Subcutaneous abdominal adipose tissue (tissue), 5 donors: ENCODE data around the gene SERPINA6.
"Not testable (repeated sequence)": the region's sequence is repeated elsewhere in the genome, so short reads cannot be mapped to it uniquely, and the experiment has no call there.

Source experiments
- H3K27ac ChIP-seq: one replicate; pipeline ENCODE4 v1.7.0; 2013; ENCODE audit warnings: low read depth, mild to moderate bottlenecking, inconsistent platforms, low read length, moderate library complexity
- H3K27me3 ChIP-seq, 5 donors: one replicate each; pipeline ENCODE4 v1.7.0; 2013; ENCODE audit warnings: low read length in 5 of 5, inconsistent platforms in 1 of 5; ENCODE audit not compliant: control insufficient read depth in 5 of 5, insufficient read depth in 4 of 5
- H3K36me3 ChIP-seq, 5 donors: one replicate each; pipeline ENCODE4 v1.7.0; 2013; ENCODE audit warnings: low read length in 5 of 5; ENCODE audit not compliant: control insufficient read depth in 5 of 5, insufficient read depth in 5 of 5
- H3K4me1 ChIP-seq, 5 donors: one replicate each; pipeline ENCODE4 v1.7.0; 2013; ENCODE audit warnings: low read length in 5 of 5, mild to moderate bottlenecking in 3 of 5, moderate library complexity in 1 of 5; ENCODE audit not compliant: control insufficient read depth in 5 of 5, insufficient read depth in 5 of 5
- H3K4me3 ChIP-seq, 5 donors: one replicate each; pipeline ENCODE4 v1.7.0; 2013; ENCODE audit warnings: low read length in 5 of 5, low read depth in 1 of 5
- H3K9ac ChIP-seq, 5 donors: one replicate each; pipeline ENCODE4 v1.7.0; 2013; ENCODE audit warnings: low read length in 5 of 5, mild to moderate bottlenecking in 4 of 5, moderate library complexity in 3 of 5
- H3K9me3 ChIP-seq, 5 donors: one replicate each; pipeline ENCODE4 v1.7.0; 2013; ENCODE audit warnings: low read length in 5 of 5; ENCODE audit not compliant: control insufficient read depth in 5 of 5
- donor health status: healthy.
- donor health status: healthy.
- donor health status: healthy.
- donor health status: healthy.
- donor health status: healthy.

SERPINA6 gene, protein sequence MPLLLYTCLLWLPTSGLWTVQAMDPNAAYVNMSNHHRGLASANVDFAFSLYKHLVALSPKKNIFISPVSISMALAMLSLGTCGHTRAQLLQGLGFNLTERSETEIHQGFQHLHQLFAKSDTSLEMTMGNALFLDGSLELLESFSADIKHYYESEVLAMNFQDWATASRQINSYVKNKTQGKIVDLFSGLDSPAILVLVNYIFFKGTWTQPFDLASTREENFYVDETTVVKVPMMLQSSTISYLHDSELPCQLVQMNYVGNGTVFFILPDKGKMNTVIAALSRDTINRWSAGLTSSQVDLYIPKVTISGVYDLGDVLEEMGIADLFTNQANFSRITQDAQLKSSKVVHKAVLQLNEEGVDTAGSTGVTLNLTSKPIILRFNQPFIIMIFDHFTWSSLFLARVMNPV

DNA sequence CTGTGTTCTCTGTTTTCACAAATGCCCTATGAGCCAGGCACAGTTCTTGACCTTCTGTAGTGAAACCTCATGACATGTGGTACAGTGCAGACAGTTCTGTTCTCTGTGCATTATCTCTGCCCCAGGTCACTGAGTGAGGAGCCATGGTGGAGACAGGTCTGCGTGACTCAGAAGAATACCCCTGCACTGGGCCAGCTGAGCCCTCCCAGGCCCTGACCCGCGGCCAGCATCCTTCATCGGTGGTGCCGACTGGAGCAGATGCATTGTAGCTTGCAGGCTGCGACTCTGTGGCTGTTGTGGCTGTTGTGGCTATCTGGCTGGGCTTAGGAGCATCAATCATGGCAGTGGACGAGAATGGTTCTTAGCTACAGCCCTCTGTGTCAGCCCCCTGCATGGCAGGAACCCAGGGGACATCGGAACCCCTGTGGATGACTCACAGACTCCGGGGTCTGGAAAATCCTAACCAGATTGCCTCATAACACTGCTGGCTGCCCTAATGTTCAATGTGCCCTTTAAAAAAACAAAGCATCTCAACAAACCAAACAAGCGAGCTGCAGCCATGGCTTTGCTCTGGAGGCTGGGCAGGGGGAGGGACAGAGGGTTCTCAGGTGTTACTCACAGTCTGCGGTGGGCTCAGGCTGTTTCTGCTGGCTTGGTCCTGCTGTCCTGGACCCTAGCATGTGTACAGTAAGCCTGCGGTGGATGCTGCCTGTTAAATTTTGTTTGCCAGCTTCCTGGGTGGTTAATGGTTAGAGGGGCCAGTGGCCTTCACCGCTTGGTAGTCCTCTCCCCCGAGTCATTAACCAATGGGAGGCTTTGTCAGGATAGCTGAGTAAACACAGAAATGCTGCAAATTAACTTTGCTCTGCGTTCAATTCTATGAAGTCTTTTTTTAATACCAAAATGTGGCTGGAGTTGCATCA is at the start of gene SERPINA6:
Gene SERPINA6 (minus strand): TSS at position 689 of the 923 bp plus-strand sequence. CDS start 8,688 bp downstream, outside the sequence.
- Histone ChIP-seq H3K9me3 (no peaks in the 10 kb centered on the region), H3K9ac (no peak within 1 kb of the TSS), H3K4me1 (peaks cover 0 to 1% (median 0%) of the 10 kb centered on the region in 5 donors), H3K4me3 (no peak within 1 kb of the TSS), H3K27ac (no peak within 1 kb of the TSS), H3K27me3 (no peaks in the 10 kb centered on the region), H3K36me3 (no peaks in the 10 kb centered on the region)

DNA sequence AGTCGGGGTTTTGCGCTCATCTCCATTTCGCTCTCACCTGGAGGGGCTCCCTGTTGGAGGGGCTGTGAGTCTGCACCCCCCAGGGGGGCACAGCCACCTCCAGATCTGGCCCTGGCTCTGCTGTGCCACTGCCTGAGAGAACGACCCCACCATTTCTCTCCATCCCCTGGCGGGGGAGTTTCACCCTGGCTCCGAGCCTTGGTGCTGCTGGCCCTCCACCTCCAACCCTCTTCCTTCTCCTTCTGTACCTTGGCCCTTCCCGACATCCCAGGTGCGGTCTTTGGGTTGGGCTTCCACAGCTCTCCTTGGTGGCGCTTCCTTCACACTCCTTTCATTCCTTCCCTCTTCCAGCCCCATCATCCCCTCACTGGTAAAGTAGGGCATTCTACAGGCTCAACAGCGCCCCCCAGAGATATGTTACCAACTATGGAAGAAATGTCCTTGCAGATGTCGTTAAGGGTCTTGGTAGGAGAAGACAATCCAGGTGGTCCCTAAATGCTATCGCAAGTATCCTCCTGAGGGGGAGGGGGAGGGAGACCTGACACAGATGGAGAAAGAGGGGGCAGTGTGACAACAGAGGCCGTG is 49.0 kb upstream of the SERPINA6 start:
- Histone ChIP-seq H3K27me3 (no peaks in the 10 kb centered on the region), H3K36me3 (no peaks in the 10 kb centered on the region), H3K4me3 (no peak overlapping the region), H3K9me3 (no peaks in the 10 kb centered on the region), H3K4me1 (peaks cover 0 to 8% (median 0%) of the 10 kb centered on the region in 5 donors), H3K9ac (no peak overlapping the region), H3K27ac (no peak overlapping the region)

DNA sequence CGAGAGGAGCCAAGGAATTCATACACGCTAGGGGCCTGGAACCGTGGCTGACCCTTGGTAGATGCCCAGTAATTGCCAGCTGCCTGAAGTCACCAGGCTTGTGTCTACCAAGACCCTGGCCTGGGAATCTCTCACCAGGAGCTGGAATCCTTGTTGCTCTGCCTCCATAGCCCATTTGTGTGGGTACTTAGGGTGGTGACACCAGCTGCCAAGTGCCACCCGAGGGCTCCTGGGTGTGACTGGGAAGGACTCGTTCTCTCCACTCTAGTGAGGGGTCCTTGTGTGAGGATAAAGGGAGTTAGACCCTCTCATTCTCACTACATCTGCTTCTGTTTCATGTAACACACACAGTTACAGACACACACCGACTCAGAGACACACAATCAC is 47.4 kb upstream of the SERPINA6 start:
- Histone ChIP-seq H3K9ac (no peak overlapping the region), H3K27ac (no peak overlapping the region), H3K4me1 (peaks cover 0 to 8% (median 0%) of the 10 kb centered on the region in 5 donors), H3K27me3 (no peaks in the 10 kb centered on the region), H3K36me3 (no peaks in the 10 kb centered on the region), H3K4me3 (no peak overlapping the region), H3K9me3 (no peaks in the 10 kb centered on the region)

DNA sequence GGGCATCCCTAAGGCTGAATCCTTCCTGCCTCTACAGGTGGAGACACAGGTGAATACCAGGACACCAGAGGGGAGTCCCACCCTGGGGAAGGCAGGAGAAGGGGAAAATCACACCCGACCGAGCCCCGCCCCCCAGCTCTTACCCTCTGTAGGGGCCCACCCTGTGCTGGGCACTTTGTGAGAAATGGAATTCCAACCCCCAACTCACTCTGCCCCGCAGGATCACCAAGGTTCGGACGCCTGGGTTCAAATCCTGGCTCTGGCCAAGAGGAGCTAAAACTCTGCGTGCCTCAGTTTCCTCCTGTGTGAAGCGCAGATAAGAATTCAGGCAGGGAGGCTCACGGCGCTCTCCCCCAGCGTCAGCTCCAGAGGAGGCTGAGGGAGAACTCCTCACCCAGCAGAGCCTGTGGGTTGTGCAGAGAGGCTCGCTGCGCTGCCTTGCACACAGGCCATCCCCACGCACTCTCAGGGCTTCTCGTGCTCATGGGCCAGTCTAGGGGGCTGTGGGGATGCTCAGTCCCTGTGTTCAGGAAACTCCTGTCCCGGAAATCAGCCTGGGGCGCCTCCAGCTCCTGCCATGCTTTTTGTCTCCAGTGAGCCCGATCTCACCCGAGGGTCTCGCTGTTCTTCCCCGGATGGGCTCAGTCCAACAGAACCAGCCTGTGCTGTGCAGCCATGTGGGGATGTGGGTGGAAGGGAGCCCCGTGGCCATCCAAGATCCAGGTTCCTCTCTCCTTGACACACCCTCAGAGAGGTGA is 46.8 kb upstream of the SERPINA6 start:
- H3K4me1 ChIP-seq, H3K9ac ChIP-seq, H3K27ac ChIP-seq, H3K27me3 ChIP-seq, H3K4me3 ChIP-seq, H3K36me3 ChIP-seq, H3K9me3 ChIP-seq: not testable (repeated sequence)

DNA sequence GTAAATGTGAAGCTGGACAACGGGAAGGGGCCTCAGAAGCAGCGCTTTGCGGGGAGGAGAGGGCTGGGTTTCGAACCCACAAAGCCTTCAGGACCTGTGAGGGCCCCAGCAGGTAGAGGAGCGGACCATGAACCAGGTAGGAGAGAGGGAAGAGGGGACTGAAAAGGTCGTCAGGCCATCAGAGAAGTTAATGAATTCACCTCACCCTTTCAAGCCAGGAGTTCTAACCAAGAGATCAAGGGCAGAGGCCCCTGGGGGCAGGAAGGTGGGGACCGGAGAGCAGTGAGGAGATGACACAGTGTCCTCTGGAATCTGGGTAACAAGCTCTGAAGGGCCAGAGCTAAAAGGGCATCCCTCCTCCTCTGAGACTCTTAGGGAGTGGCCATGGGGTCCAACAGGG is 45.8 kb upstream of the SERPINA6 start:
- no peaks in the 10 kb centered on the region for H3K27me3 ChIP-seq

DNA sequence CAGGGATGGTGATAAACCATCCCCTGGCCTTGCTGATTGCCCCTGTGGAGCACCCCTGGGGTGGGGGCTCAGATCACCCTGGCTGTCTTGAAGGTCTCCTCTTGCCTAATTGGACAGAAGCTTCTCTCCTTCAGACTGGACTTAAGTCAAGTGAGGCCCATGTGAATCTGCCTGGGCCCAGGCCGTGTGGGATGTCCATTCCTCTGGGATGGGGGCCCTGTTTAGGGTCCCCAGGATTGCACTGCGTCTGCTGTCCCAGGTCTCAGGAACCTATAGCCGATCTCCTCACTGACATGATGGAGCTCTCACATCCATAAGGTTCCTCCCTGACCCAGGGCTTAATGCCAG is 45.1 kb upstream of the SERPINA6 start:
- no peak overlapping the region for H3K9ac ChIP-seq
- no peaks in the 10 kb centered on the region for H3K36me3 ChIP-seq
- no peaks in the 10 kb centered on the region for H3K27me3 ChIP-seq
- H3K27ac ChIP-seq: no peak overlapping the region
- peaks cover 0 to 5% (median 0%) of the 10 kb centered on the region in 5 donors for H3K4me1 ChIP-seq
- no peaks in the 10 kb centered on the region for H3K9me3 ChIP-seq
- H3K4me3 ChIP-seq: no peak overlapping the region

More for the DNA sequence above, 45.8 kb upstream of the SERPINA6 start:
- Histone ChIP-seq H3K9me3 (no peaks in the 10 kb centered on the region), H3K4me3 (no peak overlapping the region), H3K9ac (no peak overlapping the region), H3K4me1 (peaks cover 0 to 6% (median 0%) of the 10 kb centered on the region in 5 donors), H3K27ac (no peak overlapping the region), H3K36me3 (no peaks in the 10 kb centered on the region)

DNA sequence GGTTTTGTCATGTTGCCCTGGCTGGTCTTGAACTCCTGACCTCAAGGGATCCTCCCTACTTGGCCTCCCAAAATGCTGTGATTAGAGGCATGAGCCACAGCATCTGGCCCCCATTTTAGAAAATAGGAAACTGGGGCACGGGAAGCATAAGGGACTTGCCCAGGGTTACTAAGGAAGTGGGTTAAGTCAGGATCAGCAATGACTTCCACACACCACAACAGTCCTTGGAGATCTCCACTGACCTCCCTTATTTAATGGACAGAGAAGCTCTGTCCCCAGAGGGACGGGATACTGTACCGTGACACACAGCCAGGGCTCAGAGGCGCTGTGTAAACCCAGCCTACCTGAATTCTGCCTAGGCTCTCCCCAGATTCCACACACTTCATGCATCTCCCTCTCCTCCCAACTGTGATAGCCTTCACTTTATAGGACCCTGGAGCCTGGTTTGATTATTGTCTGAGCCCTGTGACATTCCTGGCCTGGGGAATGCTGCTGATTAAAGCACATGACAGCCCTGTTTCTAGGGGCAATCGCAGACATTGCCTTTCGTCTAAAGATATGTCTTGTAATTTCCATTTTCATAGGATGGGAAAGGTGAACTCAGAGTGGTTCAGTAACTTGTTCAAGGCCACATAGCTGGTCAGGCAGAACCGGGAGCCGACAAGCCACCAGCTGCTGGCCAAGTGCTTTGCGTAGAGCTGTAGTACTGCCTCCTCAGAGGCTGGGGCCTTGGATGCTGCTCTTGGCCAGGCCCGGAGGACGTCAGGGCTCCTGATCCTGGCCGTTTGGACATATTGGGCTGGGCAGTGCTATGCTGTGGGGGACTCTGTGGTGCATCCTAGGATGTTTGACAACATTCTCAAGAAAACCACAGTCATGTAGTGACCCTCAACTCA is 44.5 kb upstream of the SERPINA6 start:
- peaks cover 0 to 5% (median 0%) of the 10 kb centered on the region in 5 donors for H3K4me1 ChIP-seq
- no peak overlapping the region for H3K4me3 ChIP-seq
- peaks cover 0 to 2% (median 0%) of the 10 kb centered on the region in 5 donors for H3K27me3 ChIP-seq
- no peaks in the 10 kb centered on the region for H3K36me3 ChIP-seq
- no peak overlapping the region for H3K9ac ChIP-seq
- no peaks in the 10 kb centered on the region for H3K9me3 ChIP-seq
- no peak overlapping the region for H3K27ac ChIP-seq

DNA sequence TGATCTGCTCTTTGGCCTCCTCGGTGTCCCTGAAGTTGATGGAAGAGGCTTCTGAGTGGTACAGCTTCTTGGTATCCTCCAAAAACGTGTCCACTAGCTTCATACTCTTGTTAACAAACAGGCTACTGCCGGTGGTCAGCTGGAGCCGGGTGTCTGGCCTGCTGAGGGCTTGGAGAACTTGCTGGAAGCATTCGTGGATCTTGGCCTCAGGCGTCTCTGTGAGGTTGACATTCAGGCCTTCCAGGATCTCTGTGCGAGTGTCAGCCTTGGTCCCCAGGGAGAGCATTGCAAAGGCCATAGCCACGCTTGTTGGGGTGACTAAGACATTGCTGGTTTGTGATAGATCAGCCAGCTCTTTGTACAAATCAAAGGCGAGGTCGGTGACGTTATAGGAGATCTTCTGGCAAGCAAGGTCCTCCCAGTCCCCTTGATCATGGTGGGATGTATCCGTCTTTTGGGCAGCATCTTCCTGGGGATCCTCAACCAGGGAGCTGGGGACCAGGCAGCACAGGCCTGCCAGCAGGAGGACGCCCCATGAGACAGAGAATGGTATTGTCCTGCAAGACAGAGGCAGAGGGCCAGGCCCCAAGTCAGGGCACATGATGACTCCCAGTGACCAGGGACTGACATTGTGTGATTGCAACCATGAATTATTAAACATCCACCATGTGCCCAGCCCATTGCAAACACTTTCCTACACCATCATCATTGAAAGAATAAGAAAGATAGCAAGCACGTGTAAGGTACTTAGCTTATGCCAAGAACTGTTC is 43.2 kb upstream of the SERPINA6 start, which contains the start of gene SERPINA2:
Gene SERPINA2 (minus strand): TSS at position 553 of the 770 bp plus-strand sequence.
- Histone ChIP-seq H3K4me3 (no peak within 1 kb of the TSS), H3K9me3 (no peaks in the 10 kb centered on the region), H3K36me3 (no peaks in the 10 kb centered on the region), H3K27ac (no peak within 1 kb of the TSS), H3K9ac (no peak within 1 kb of the TSS), H3K27me3 (peaks cover 0 to 2% (median 0%) of the 10 kb centered on the region in 5 donors), H3K4me1 (peaks cover 0 to 5% (median 0%) of the 10 kb centered on the region in 5 donors)
